ENCODE results near the gene NDUFAF3.

NDUFAF3 gene

DNA sequence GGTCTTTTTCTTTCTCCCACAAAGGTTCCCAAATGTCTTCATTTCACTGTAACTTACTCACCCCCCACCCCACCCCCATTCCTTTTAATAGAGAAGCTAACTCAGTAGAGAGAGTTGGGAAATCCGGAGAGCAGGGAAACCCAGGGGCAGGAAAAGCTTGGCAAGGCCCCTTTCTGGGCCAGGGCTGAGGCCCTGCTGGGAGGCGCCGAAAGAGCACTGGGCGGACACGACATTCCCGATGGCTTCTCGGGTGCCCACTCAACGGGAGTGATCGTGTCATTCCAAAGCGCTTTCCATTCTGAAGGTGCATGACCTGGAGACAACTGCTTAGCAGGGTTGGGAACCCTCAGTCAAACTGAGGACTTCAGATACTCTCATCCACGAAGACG lies 2.0 kb upstream of the NDUFAF3 start:
- no peak for FAIRE-seq

- FAIRE-seq, result no peak
Observed at GRCh38 chr3:49020330-49021212, 1.4 kb upstream of the NDUFAF3 start.

- FAIRE-seq, result peak; percentile 94
Observed at GRCh38 chr3:49021213-49021812, 608 bp upstream of the NDUFAF3 start.

DNA sequence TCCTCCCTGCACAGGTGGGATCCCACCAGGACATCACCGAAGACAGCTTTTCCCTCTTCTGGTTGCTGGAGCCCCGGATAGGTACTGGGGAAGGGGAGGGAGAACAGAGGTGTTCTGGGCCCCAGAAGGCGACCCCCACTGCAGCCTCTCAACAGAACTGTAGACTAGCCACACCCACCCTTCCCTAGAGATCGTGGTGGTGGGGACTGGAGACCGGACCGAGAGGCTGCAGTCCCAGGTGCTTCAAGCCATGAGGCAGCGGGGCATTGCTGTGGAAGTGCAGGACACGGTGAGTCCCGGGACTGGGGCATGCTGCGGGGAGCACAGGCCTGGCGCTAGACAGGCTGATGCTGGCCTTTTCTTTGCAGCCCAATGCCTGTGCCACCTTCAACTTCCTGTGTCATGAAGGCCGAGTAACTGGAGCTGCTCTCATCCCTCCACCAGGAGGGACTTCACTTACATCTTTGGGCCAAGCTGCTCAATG lies 809 bp downstream of the NDUFAF3 start:
- FAIRE-seq, result no peak

DNA sequence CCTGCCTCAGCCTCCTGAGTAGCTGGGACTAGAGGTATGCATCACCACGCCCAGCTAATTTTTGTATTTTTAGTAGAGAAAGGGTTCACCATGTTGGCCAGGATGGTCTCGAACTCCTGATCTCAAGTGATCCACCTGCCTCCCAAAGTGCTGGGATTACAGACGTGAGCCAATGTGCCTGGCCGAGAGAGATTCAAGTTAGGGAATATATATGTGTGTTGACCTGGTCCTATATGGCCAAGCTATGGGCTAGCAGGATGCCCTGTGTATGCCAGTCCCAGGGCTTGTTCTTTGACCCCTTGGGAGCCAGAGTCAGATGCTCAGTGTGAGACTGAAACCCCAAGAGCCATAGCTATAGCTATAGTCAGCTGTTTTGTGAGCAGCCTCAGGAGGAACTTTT lies 1.9 kb downstream of the NDUFAF3 start:
- no peak for FAIRE-seq

- no peak for FAIRE-seq
Observed at GRCh38 chr3:49024449-49024848, 2.5 kb downstream of the NDUFAF3 start.

- FAIRE-seq, result no peak
Observed at GRCh38 chr3:49025005-49025792, 3.3 kb downstream of the NDUFAF3 start.

- no peak for FAIRE-seq
Observed at GRCh38 chr3:49025793-49026520, 4.0 kb downstream of the NDUFAF3 start.

GRCh38 chr3:49026536-49026935 lies 4.6 kb downstream of the NDUFAF3 start:
- no peak for FAIRE-seq

DNA sequence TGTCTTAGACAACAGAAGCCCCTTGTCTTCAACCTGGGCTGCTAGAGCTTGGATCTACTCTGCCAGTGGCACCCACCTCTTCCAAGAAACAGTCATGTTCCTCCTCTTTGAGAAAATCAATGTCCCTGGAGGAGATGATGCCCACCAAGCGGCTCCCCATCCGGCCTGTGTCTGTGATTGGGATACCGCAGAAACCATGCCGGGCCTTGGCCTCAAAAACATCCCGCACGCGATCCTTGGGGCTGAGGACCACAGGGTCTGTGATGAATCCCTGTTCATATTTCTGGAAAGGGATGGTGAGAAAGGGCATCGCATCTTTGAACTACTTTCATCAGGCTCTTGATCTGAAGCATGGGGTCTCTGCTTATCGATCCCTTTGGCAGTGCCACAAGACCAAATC lies 5.7 kb downstream of the NDUFAF3 start:
- FAIRE-seq, result no peak

DNA sequence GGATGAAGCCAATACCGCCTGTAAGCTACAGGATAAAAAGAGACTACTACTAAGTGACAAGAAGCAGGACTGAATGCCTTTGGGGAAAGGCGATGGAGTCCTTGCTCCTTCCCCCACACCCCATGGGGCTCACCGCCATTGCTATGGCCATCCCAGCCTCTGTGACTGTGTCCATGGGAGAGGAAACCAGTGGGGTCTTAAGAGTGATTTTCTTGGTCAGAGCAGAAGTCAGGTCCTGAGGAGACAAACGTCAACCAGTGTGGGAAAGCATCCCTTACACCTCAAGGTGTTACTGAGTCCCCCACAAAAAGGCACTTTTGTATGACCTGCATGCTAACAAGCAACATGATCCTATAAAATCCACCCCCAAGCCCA lies 6.4 kb downstream of the NDUFAF3 start:
- FAIRE-seq, result no peak

- FAIRE-seq, result peak; percentile 67
Observed at GRCh38 chr3:49028673-49029562, 7.0 kb downstream of the NDUFAF3 start, which contains the start of gene IMPDH2. TSS of gene IMPDH2 (minus strand) at chr3:49029398. CDS start at chr3:49029350, 48 bp downstream.

GRCh38 chr3:49029563-49029884 lies 7.6 kb downstream of the NDUFAF3 start:
- no peak for FAIRE-seq

- FAIRE-seq, result no peak
Observed at GRCh38 chr3:49030321-49030720, 8.4 kb downstream of the NDUFAF3 start.

DNA sequence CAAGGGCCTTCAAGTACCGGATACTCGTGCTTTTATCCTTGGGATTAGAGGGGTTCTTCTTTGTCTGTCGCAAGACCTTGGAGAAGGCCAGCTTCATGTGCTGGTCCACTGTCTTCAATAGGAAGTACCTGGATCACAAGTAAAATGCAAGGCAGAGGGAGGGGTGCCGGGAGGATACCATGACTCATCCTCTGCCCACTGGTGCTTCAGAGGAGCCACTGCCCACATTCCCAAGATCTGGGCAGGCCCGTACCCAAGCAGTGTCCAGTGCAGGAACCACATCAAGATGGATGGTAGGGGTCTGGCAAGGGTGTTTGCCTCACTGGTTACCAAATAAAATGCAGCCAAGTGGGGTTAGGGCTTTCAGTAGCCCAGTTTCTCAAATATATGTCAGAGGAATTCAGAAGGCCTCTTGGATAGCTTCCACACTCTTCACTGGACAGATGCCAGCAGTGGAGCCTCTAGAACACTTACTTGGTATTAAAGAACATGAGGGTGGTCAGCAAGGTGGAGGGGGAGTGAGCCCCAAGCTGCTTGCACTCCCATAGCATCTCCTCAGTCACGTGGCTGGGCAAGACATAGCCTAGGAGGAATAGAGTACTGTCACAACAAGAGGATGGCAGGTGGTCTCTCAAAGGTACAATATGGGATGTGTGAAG lies 10.9 kb downstream of the NDUFAF3 start:
- no peak for FAIRE-seq

- FAIRE-seq, result no peak
Observed at GRCh38 chr3:49034650-49035049, 12.7 kb downstream of the NDUFAF3 start.

- no peak for FAIRE-seq
Observed at GRCh38 chr3:49035281-49035680, 13.4 kb downstream of the NDUFAF3 start.

- FAIRE-seq, result no peak
Observed at GRCh38 chr3:49053543-49053942, 31.6 kb downstream of the NDUFAF3 start.

DNA sequence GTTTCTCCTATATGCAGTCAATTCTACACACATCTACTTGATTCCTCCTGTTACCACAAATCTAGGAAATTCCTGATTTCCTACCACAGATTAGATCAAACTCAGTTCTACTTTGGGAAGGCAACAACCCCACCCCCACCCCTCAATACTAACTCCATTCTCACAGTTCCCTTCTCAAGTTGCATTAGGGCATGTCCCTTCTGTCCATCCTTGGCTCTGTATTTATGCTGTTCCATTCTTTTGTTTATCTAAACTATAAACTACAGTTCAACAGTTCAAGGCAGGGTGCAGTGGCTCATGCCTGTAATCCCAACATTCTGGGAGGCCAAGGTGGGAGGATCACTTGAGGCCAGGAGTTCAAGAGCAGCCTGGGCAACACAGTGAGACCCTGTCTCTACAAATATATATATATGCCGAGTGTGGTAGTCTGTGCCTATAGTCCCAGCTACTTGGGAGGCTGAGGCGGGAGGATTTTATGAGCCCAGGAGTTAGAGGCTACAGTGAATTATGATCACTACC lies 32.5 kb downstream of the NDUFAF3 start:
- FAIRE-seq, result no peak

- FAIRE-seq, result no peak
Observed at GRCh38 chr3:49057268-49057667, 35.3 kb downstream of the NDUFAF3 start.

DNA sequence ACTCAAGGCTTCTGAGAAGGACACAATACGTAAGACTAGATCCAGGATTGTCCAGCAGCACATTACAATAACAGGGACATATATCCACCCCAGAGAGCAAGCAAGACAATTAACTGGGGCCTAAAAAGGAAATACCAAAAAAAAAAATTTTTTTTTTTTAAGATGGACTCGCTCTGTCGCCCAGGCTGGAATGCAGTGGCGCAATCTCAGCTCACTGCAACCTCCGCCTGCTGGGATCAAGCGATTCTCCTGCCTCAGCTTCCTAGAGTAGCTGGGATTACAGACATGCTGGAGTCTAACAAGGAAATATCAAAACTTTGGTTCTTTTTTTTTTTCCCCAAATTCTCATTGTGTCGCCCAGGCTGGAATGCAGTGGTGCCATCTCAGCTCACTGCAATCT lies 36.1 kb downstream of the NDUFAF3 start:
- FAIRE-seq, result no peak
